MCF 10A (cell line): Measurements from ENCODE around the gene FAHD2A. TPM values are rescaled to one million over a fixed set of nuclear protein-coding genes. Genes with fewer than 3 reads are reported as not detected.

Experiments used
- Bru-seq: library from RNA; stranded (reverse); fragments of 400-500 nt; gene quantifications from one replicate; lab custom pipeline; 2021; lab: Mats Ljungman, UMichigan
- BruChase-seq, 2 experiments: library from RNA; stranded (reverse); fragments of 400-500 nt; gene quantifications; one replicate each; lab custom pipeline; 2021; lab: Mats Ljungman, UMichigan
- BruUV-seq: library from RNA; stranded (reverse); fragments of 400-500 nt; replicated peaks from 2 replicates; lab custom pipeline; 2021; lab: Mats Ljungman, UMichigan
- CTCF ChIA-PET: fragments of 300-600 bp; sonication (Branson Sonifier 250); formaldehyde crosslinking; extraction: SDS; loops from one replicate; lab custom pipeline; 2021; ENCODE audit warnings: antibody characterized with exemption, inconsistent platforms; lab: Yijun Ruan, JAX
- POLR2A ChIA-PET: fragments of 300-600, 350-650 bp; sonication (Branson Sonifier 250); formaldehyde crosslinking; extraction: SDS; loops from one replicate; lab custom pipeline; 2020; ENCODE audit warnings: antibody characterized with exemption, inconsistent platforms; lab: Yijun Ruan, JAX
- DNase-seq: peaks from one replicate; pipeline ENCODE4 v3.0.0-alpha.2; 2018; ENCODE audit not compliant: unreplicated experiment
- H3K27ac Mint-ChIP-seq: one replicate; pipeline ENCODE4 v1.8.0; 2022; ENCODE audit warnings: mild to moderate bottlenecking, low read depth, mixed read lengths; ENCODE audit not compliant: unreplicated experiment
- H3K27me3 Mint-ChIP-seq: one replicate; pipeline ENCODE4 v1.8.0; 2022; ENCODE audit warnings: mixed read lengths; ENCODE audit not compliant: insufficient read depth, unreplicated experiment
- H3K36me3 Mint-ChIP-seq: one replicate; pipeline ENCODE4 v1.8.0; 2022; ENCODE audit warnings: mild to moderate bottlenecking, moderate library complexity, mixed read lengths; ENCODE audit not compliant: insufficient read depth, unreplicated experiment
- H3K4me1 Mint-ChIP-seq: one replicate; pipeline ENCODE4 v1.8.0; 2022; ENCODE audit warnings: mixed read lengths; ENCODE audit not compliant: insufficient read depth, unreplicated experiment
- H3K4me3 Mint-ChIP-seq: one replicate; pipeline ENCODE4 v1.8.0; 2022; ENCODE audit warnings: mild to moderate bottlenecking, moderate library complexity, mixed read lengths; ENCODE audit not compliant: unreplicated experiment
- H3K9me3 Mint-ChIP-seq: one replicate; pipeline ENCODE4 v1.8.0; 2022; ENCODE audit warnings: mixed read lengths; ENCODE audit not compliant: unreplicated experiment
- intact Hi-C: fragments of 100-400 bp; cut with micrococcal nuclease; formaldehyde crosslinking; loops from 2 replicates; pipeline ENCODE4 v1.14.1; 2022
- long read RNA-seq: library from polyadenylated mRNA; stranded (forward); transcript quantifications from one replicate; pipeline ENCODE4 v2.0.0, GENCODE V29; 2022
- total RNA-seq: library from RNA; stranded (reverse); gene quantifications from 2 replicates; pipeline ENCODE4 v1.2.3, GENCODE V29; 2022
- TF ChIP-seq, protein P1 (sequence below): fragments of 200-600 bp; IDR thresholded peaks from one replicate; pipeline ENCODE4 v1.8.0; 2022; ENCODE audit warnings: antibody characterized with exemption, mild to moderate bottlenecking; ENCODE audit not compliant: unreplicated experiment

FAHD2A gene, protein sequence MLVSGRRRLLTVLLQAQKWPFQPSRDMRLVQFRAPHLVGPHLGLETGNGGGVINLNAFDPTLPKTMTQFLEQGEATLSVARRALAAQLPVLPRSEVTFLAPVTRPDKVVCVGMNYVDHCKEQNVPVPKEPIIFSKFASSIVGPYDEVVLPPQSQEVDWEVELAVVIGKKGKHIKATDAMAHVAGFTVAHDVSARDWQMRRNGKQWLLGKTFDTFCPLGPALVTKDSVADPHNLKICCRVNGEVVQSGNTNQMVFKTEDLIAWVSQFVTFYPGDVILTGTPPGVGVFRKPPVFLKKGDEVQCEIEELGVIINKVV
- total RNA-seq = 23.9 and 24.1 TPM in 2 replicates
- Bru-seq, nascent RNA = percentile 77 among the genes with signal in this experiment
- BruChase-seq, experiment 1, labeled RNA remaining after a 6-hour chase = percentile 60 among the genes with signal in this experiment
- BruChase-seq, experiment 2, labeled RNA remaining after a 2-hour chase = percentile 77 among the genes with signal in this experiment
- long read RNA-seq, full-length matches to known transcripts = 48 of 71 reads
- long read RNA-seq, partial matches to known transcripts = 3 of 71 reads
- long read RNA-seq, other reads (novel, unspliced or antisense) = 20 of 71 reads

DNA sequence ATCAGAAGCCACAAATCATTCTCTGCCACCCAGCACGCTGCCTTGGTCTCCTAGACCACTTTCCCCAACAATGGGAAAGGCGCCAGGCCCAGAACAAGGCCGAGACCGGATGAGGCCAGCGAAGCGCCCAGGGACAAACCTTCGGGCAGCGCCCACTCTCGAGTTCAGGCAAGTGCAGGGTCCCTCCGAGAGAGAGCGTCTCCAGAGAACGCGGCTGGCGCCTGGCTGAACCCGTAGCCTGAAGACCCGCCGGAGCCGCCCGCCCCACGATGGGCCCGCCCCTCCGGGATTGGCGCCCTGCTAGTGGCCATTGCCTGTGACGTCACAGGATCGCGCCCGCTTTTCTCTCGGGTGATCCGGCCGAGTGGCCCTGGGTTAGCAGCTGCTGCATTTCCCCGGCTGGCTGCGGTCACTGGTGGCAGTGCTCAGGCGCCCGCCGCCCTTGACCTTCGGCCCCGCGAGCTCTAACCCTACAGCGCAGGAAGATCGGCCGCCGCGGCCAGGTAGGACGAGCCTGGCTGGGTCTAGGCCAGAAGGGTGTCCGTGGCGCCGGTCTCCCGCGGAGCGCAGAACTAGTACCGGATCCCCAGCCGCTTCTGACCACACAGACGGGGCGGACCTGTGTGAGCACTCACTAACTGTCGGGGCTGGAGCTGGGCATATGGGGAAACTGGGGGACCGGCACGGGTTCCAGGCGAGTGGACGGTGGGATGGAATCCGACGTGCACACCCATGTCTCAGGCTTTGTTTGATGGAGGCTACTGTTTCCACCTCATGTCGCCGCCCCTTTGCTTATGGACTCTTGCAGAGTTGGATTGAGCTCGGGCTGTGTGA lies at the start of gene FAHD2A:
Gene FAHD2A, plus strand, starts transcription at position 339 of the 834 bp plus-strand sequence. CDS start 2,851 bp downstream, outside the sequence.
- Mint-ChIP-seq H3K9me3 (no peaks in the 10 kb centered on the region), H3K27me3 (no peaks in the 10 kb centered on the region), H3K4me3 (peak within 1 kb of the TSS; percentile 99), H3K36me3 (peaks cover 13% of the 10 kb centered on the region), H3K27ac (peak within 1 kb of the TSS; percentile 96), H3K4me1 (peaks cover 8% of the 10 kb centered on the region)
- ChIA-PET CTCF (interaction anchor here (0.5 to 4.5 kb wide), 26 partner anchors 9 to 529 kb away, joined by 3 to 29 read pairs (median 3); no protein-coding TSS in a partner anchor), POLR2A (interaction anchor here (0.6 to 2.8 kb wide), 18 partner anchors 10 to 808 kb away, joined by 3 to 16 read pairs (median 4); partner anchors contain the start of gene ZNF2)
- BruUV-seq = no TSS peak
- peak; percentile 91 for DNase-seq
- TF ChIP-seq, protein P1, sequence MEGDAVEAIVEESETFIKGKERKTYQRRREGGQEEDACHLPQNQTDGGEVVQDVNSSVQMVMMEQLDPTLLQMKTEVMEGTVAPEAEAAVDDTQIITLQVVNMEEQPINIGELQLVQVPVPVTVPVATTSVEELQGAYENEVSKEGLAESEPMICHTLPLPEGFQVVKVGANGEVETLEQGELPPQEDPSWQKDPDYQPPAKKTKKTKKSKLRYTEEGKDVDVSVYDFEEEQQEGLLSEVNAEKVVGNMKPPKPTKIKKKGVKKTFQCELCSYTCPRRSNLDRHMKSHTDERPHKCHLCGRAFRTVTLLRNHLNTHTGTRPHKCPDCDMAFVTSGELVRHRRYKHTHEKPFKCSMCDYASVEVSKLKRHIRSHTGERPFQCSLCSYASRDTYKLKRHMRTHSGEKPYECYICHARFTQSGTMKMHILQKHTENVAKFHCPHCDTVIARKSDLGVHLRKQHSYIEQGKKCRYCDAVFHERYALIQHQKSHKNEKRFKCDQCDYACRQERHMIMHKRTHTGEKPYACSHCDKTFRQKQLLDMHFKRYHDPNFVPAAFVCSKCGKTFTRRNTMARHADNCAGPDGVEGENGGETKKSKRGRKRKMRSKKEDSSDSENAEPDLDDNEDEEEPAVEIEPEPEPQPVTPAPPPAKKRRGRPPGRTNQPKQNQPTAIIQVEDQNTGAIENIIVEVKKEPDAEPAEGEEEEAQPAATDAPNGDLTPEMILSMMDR = no peak
- intact Hi-C loops = loop anchor here (1.0 to 5.0 kb wide), 4 partner anchors 57 to 235 kb away; partner anchors contain the start of gene ZNF2

DNA sequence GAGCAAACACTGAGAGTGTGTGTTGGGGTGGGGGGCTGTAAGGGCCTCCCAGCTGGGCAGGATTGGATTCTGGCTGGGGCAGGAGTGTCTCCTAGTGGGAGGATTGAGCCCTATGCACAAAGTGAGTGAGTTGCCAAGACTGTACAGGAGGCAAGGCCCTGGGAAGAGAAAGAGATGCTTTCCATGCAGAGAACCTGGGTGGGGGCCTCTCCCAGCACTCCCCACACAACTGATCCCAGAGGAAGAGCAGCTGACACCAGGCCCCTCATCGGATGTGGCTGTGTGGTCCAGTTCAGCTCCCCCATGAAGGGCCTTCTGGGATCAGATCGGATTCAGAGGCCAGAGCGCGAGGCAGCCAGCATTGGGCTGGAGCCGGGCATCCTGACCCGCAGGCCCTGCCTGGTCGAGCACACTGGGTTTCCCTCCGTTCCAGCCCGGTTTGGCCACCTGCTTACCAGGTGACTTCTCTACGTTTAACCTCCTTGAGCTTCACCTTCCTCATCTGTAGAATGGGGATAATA lies 49.4 kb upstream of the FAHD2A start:
- no TSS peak for BruUV-seq
- no peak for DNase-seq
- Mint-ChIP-seq H3K9me3 (no peaks in the 10 kb centered on the region), H3K27ac (no peak overlapping the region), H3K4me1 (peaks cover 8% of the 10 kb centered on the region), H3K4me3 (no peak overlapping the region), H3K27me3 (no peaks in the 10 kb centered on the region), H3K36me3 (peaks cover 7% of the 10 kb centered on the region)
- ChIA-PET CTCF (interaction anchor here (0.6 to 1.6 kb wide), 5 partner anchors 9 to 1119 kb away, joined by 3 to 12 read pairs (median 4); no protein-coding TSS in a partner anchor), POLR2A (no interaction called here)
- TF ChIP-seq, protein P1 = no peak
- intact Hi-C loops = no loop called here

DNA sequence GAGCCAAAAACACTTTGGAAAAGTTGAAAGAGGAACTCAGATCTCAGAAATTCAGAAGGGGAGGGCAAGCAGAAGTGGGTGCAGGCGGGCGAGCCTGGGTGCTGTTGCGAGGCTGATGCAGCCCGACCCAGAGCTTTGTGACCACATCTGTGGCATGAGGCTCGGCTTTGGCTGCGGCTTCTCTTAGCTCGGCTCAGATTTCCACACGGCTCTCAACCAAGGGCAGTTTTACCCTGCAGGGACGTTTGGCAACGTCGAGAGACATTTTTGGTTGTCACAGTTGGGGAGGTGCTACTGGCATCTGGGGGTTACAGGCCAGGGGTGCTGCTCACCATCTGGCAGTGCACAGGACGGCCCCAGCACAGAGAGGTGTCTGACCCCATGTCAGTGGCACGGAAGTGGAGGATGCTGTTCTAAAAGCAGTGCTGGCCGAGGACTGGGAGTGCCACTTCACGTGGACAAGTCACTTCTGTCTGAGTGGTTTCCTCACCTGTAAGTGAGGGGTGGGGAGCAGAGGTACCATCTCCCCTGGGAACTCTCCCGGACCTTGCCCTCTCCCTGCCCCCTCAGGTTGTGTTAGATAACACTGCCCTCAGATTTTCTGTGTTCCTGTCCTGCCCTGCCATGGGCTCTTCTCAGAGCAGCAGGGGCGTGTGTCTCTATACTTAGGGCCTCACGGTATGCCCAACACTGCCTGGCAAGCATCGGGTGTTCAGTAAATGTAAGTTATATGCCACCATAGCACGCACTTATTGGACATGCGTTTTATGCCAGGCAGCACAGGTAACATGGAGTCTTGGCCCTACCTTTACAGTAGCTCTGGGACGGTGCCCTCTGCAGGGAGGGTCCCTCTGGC lies 48.7 kb upstream of the FAHD2A start:
- BruUV-seq = no TSS peak
- Mint-ChIP-seq H3K27ac (no peak overlapping the region), H3K27me3 (no peaks in the 10 kb centered on the region), H3K36me3 (peaks cover 7% of the 10 kb centered on the region), H3K9me3 (no peaks in the 10 kb centered on the region), H3K4me1 (peaks cover 8% of the 10 kb centered on the region), H3K4me3 (no peak overlapping the region)
- ChIA-PET POLR2A (no interaction called here), CTCF (interaction anchor here (0.7 to 1.6 kb wide), 3 partner anchors 8 to 35 kb away, joined by 3 to 12 read pairs (median 4); no protein-coding TSS in a partner anchor)
- intact Hi-C loops = no loop called here
- TF ChIP-seq, protein P1 = no peak
- DNase-seq = no peak
